ENCODE data around the gene PSMD6.

The PSMD6 gene

GRCh38 chr3:63966007-63966406 lies 57.3 kb downstream of the PSMD6 start:
- H3K27ac ChIP-seq, result no peak overlapping the region
- TF ChIP-seq CTCF (conservative IDR thresholded peaks at IDR 0.05), result no peak

GRCh38 chr3:63964681-63965485 lies 58.4 kb downstream of the PSMD6 start:
- 0 out of 2 replicates have a peak overlapping the region, but pooled peaks have one; percentile 2 for H3K27ac ChIP-seq
- TF ChIP-seq CTCF (conservative IDR thresholded peaks at IDR 0.05), result no peak

- H3K27ac ChIP-seq, result no peak overlapping the region
Observed at GRCh38 chr3:63963496-63963895, 59.8 kb downstream of the PSMD6 start.

GRCh38 chr3:63961891-63962290 lies 61.4 kb downstream of the PSMD6 start:
- peak; percentile 84 for TF ChIP-seq CTCF (conservative IDR thresholded peaks at IDR 0.05)
- H3K27ac ChIP-seq, result no peak overlapping the region

More at GRCh38 chr3:63963496-63963895, 59.8 kb downstream of the PSMD6 start:
- no peak for TF ChIP-seq CTCF (conservative IDR thresholded peaks at IDR 0.05)
